GM21737 (cell line): ENCODE data around the gene PDLIM1.

Source experiments
- ATAC-seq: cut with Tn5 transposase; IDR thresholded peaks from one replicate; pipeline ENCODE4 v1.9.1; 2021; ENCODE audit warnings: mild to moderate bottlenecking, moderate library complexity; ENCODE audit not compliant: unreplicated experiment

The PDLIM1 gene

DNA sequence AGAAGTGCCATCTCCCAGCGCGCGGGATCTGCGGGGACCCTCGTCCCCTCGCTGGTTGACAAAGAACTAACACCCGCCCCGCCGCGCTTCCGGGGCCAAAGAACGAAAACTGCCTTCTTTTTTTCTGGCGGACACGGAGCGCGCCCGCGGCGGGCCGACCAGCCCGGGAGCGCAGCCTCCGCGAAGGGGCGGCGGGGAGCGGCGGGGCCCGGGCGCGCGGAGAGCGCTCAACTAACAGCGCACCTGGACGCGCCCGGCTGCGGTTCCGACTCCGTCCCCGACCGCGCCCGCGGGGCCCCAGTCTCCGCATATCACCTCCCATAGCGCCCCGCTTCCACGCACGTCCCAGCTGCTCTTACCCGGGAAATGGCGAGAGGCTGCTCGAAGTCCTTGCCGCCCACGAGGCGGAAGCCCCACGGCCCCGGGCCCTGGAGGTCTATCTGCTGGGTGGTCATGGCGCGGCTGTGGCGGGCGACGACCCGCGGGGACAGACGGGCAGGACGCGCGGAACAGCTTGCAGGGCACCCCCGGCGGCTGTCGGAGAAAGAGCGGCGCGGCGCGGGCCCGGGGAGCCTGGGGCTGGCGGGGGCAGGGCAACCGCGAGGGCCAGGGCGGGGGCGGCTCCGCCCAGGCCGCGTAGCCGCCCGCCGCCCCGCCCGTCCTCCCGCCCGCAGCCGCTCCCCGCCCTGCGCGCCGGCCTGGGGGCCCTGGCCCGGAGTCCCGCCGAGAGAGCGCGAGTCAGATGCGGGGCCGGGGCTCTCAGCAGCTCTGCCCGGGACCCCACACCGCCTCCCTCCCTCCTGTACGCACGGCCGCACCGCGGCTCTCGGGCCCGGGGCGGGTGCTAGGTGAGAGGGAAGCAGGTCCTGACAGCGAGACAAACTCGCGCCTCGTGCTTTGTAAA is at the start of gene PDLIM1:
PDLIM1 (minus strand) TSS at position 543 of the 904 bp plus-strand sequence; CDS start at position 455, 88 bp downstream.
- peak; percentile 40 for ATAC-seq

GRCh38 chr10:95339863-95340262 is 49.1 kb upstream of the PDLIM1 start:
- no peak for ATAC-seq

DNA sequence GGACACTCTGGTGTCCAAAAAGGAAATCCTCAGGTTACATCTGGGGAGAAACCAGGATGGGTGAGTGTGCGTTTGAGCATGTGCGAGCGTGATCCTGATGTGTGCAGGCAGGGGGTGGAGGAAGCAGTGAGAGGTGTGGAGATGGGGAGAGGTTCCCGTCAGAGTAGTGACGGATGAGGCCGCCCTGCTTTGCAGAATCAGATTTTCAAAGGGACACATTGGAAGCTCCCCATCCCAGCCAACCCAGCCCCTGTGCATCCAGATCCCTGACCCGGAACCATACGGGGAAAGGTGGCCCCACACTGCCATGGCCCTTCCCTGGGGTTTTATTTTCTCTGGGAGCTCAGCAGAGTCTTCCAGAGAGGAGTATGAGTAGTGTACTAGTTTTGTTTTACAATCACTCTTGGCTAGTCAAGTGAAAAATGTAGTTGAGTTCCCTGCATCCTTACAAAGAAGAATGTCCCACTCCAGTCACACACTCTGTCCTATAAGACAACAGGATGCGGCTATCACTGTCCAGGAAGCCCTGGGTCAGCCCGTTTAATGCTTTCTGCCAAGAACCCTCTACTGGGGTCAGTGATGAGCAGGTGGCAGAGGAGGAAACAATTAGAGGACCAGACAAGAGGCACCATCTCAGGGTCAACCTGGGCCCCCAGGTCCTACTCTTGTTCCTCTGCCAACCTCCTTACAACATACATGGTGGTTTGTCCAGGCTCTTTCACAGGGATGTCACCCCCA is 46.8 kb upstream of the PDLIM1 start:
- no peak for ATAC-seq

DNA sequence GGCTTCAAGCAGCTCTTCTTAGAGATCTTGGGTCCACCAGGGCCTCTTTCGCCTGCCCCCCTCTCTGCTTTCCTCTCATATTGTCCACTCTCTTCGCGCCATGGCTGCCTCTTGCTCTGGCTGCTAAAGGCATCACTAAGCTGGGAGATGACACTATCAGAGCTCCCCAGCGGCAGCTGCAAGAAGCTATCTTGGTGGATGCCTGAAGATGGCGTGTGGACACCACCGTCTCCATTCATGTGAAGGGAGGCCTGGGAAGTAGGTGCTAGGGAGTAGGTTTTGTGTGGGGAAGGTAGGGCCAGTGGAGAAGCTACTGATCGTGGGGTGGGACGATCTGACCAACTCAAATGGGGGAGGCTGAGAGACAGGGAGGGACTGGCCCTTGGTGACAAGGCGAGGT is 45.9 kb upstream of the PDLIM1 start:
- ATAC-seq, result no peak

GRCh38 chr10:95335933-95336699 is 45.3 kb upstream of the PDLIM1 start:
- no peak for ATAC-seq

GRCh38 chr10:95334805-95335144 is 44.0 kb upstream of the PDLIM1 start:
- ATAC-seq, result no peak

GRCh38 chr10:95333997-95334804 is 43.4 kb upstream of the PDLIM1 start:
- no peak for ATAC-seq

DNA sequence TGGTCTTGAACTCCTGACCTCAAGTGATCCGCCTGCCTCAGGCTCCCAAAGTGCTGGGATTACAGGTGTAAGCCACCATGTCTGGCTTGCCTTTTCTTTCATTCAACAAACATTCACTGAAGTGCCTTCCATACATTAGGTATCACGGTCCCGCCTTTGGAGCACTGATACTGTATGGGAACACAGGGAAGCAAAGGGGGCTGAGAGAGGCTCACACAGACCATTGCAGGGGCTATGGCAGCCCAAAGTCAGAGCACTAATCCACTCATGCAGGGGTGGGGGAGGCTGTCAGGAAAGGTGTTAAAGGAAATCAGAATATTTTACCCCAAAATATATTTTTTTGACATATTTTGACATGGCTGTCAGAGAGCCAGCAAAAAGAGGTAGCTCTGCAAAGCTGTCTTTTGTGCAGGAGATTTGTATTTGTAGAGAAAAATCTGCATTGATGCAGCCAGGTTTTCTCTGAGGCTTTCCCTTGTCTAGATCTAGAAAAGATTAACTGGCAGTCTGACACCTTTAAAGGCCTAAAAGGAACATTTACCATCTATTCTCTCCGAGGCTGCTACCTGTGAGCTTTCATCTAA is 42.0 kb upstream of the PDLIM1 start:
- no peak for ATAC-seq

DNA sequence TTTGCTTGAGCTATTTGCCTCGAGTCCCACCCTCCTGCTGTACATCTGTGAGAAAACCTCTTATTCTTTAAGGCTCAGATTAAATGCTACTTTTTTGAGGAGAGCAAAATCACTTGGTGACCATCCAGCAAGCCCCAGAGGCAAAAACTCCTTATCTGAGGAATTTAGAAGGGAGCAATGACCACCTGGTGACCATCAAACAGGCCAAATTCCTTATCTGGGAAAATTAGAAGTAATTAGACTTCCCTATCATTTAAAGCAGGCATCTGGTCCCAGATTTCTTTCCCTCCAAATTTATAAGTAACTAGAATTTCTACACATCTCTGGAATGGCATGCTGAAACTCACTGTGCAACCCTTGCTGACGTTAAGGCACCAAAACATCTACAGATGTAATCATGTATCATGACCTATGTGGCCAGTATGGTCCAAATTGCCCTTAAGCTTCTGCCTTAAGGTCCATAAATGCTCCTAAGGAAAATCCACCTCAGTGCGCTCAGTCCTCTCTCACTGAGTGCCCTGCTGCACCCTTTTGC is 40.9 kb upstream of the PDLIM1 start:
- ATAC-seq, result no peak

DNA sequence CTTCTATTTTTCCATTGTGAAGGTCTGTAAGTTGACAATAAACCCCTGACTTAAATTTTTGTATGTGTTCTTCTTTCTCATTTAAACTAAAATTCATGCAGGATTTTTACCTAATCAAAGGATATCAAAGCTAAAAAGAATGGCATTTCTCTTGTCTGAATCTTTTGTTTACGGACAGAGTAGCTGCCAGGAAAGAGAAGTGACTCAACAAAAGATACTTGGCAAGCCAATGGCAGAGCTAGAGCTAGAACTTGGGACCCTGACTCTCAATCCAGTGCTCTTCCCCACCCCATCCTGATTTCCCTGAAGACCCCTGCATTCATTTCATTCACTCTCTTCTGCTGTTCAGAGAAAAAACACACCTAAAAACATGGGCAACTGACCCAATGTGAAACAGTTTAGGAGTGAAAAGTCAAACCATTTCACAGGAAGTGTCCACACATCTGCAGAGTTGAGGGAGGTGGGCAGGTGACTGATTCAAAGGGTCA is 40.2 kb upstream of the PDLIM1 start:
- no peak for ATAC-seq

DNA sequence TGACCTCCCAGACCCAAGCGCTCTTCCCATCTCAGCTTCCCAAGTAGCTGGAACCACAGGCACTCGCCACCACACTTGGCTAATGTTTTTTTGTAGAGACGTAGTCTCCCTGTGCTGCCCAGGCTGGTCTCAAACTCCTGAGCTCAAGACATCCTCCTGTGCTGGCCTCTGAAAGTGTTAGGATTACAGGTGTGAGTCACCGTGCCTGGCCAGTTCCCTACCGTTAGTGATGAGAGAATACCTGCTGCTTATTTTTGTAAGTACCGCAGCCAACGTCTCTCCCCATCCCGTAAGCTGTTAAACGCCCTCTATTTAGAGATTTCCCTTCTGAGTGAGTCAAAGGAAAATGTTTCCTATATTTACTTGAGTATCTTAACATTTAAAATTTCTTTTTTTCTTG is 38.5 kb upstream of the PDLIM1 start:
- ATAC-seq, result no peak

DNA sequence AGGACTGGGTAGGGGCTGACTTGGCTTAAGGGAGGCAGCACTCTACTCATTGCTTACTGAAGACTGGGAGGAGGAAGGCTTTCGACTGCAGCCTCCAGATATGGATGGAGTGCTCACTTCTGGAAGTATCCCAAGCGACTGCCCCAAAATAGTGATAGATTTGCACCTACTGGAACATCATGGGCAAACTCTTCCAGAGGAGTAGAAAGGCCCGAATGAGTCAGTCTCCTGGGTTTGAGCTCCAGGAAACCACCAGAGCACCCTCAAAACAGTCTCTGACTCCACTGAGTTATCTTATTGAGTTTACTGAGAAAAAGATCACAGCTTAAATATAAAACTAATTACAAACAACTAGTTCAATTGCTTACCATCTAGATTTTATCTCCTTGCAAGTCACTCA is 37.2 kb upstream of the PDLIM1 start:
- ATAC-seq, result no peak

DNA sequence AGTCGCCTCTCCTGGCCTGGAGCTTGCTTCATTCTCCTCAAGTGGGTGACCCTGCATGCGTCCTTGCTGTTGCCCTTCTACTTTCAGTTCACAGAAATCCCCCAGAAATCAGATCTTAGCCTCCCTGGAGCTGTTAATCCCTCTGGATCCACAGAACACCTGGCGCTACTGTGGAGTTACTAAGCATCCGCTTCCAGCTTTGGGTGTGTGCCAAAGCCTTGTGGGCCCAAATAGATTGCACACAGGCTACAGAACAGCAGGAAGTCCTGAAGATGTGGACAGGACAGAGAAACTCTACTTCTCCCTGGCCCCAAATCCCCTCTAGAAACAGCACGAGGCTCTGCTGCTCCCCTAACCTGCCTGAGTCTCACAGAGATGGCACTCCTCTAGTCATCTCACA is 36.6 kb upstream of the PDLIM1 start:
- no peak for ATAC-seq

DNA sequence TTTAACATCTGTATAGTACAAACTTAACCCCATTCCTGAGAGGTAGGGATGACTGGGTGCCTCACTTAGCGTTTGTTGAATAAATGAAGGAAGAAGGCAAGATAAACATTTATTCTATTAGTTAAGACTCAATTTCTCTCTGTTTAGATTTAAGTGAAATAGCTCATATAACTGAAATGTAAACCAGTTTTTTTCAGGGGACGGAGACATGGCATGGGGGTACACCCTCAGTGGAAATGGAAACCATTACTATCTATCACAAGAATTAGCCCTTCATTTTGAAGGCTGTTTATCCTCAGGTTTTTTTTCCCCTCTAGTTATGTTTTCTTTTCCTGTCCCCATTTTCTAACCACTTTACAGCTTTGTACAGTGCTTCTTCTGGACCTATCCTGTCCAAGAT is 35.6 kb upstream of the PDLIM1 start:
- ATAC-seq, result no peak

DNA sequence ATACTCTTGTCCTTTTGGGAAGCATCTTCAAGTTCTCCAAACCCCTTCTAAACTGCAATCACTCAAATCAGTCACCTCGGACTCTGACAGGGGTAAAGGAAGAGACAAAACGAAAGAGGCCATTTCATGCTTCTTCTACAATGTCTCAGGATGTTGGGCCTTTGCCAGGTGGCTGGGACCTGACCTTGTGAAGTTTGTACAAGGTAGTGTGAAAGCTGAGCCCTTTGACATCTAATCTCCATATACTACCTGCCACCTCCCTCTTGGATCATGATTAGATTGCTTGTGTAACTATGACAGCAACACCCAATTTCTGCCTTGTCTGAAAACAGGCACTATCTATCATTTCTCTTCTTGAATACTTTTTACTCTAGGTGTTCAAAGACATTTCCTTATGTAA is 35.1 kb upstream of the PDLIM1 start:
- no peak for ATAC-seq

DNA sequence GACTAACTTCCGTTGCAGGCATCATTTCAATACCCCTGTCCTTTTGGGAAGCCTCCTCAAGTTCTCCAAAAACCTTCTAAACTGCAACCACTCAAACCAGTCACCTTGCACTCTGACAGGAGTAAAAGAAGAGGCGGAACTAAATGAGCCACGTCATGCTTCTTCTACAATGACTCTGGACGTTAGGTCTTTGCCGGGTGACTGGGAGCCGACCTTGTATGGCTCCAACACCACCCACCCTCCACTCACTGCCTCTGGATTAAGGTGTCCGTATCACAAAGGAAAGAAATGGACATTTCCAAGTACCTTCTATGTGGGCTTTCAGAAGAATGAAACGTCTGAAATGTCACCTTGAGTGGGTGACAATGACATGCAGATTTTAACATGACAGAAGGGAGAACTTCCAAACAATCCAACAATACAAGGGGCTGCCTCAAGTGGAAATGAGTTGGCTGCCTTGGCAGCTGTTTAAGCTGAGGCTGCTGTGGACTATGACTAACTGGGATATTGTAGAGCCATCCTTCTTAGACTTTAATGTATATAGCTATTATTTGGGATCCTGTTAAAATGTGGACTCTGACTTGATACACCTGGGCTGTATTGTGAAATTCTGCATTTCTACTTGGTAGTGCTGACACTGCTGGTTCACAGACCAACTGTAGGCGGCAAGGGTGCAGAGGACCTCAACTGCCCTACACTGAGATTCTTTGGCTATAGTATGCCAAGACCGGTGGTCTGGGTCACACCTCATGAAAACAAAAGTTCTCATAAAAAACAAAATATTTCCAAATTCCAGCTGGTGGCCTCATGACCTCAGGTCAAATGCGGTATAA is 33.8 kb upstream of the PDLIM1 start:
- no peak for ATAC-seq

GRCh38 chr10:95321554-95322301 is 30.9 kb upstream of the PDLIM1 start:
- no peak for ATAC-seq

GRCh38 chr10:95319239-95319638 is 28.4 kb upstream of the PDLIM1 start:
- no peak for ATAC-seq
